HuH-7 (cell line): ENCODE measurements around the gene WDR41.
"Not testable (repeated sequence)": the region's sequence is repeated elsewhere in the genome, so short reads cannot be mapped to it uniquely, and the experiment has no call there.

Source experiments
- DNase-seq: peaks from one replicate; pipeline ENCODE4 v3.0.0; 2011; ENCODE audit warnings: low spot score

The WDR41 gene

GRCh38 chr5:77402796-77403195 lies 89.3 kb downstream of the WDR41 start:
- no peak for DNase-seq

GRCh38 chr5:77400645-77401044 lies 91.5 kb downstream of the WDR41 start:
- no peak for DNase-seq

- DNase-seq = no peak
Measured at GRCh38 chr5:77398896-77399295, 93.2 kb downstream of the WDR41 start.

- DNase-seq = no peak
Measured at GRCh38 chr5:77398458-77398857, 93.7 kb downstream of the WDR41 start.

- DNase-seq = peak; percentile 29
Measured at GRCh38 chr5:77397686-77398292, 94.3 kb downstream of the WDR41 start.

- no peak for DNase-seq
Measured at GRCh38 chr5:77396017-77396416, 96.1 kb downstream of the WDR41 start.

GRCh38 chr5:77394064-77394715 lies 97.9 kb downstream of the WDR41 start:
- peak; percentile 32 for DNase-seq

- no peak for DNase-seq
Measured at GRCh38 chr5:77391240-77391765, 100.8 kb downstream of the WDR41 start.

GRCh38 chr5:77390795-77391194 lies 101.3 kb downstream of the WDR41 start:
- DNase-seq = peak; percentile 12

- no peak for DNase-seq
Measured at GRCh38 chr5:77390221-77390620, 101.9 kb downstream of the WDR41 start.

GRCh38 chr5:77389746-77390145 lies 102.4 kb downstream of the WDR41 start:
- DNase-seq = no peak

- DNase-seq = not testable (repeated sequence)
Measured at GRCh38 chr5:77386340-77386739, 105.8 kb downstream of the WDR41 start.

GRCh38 chr5:77383336-77383735 lies 108.8 kb downstream of the WDR41 start:
- not testable (repeated sequence) for DNase-seq
